ENCODE data around the gene ANGEL1. TPM values are rescaled to one million over a fixed set of nuclear protein-coding genes. Genes with fewer than 3 reads are reported as not detected.

Gene ANGEL1
- total and polyA plus RNA-seq, 2 experiments from 2014 or later: 5.3 to 31.6 TPM

- H3K9me2 ChIP-seq (ENCODE audit: insufficient read depth): peaks cover 4% of the 10 kb centered on the region; the same call in 1 of the 2 replicates
- H3K36me3 ChIP-seq (ENCODE audit: insufficient read depth): no peaks in the 10 kb centered on the region
- no peak overlapping the region for H3K27ac Mint-ChIP-seq
- no peak overlapping the region for H3K27ac ChIP-seq (ENCODE audit: low read depth)
- no peak overlapping the region for H3K4me2 ChIP-seq
- peak overlapping the region; percentile 96 for H2AFZ ChIP-seq
- no peak overlapping the region for H3K4me3 ChIP-seq
- no peaks in the 10 kb centered on the region for H3F3A ChIP-seq (replicated peaks; ENCODE audit: low read depth)
- H3K4me1 Mint-ChIP-seq: peaks cover 26% of the 10 kb centered on the region
- DNase-seq (ENCODE audit: low spot score): peak; percentile 18
- no peaks in the 10 kb centered on the region for H3K79me2 ChIP-seq (replicated peaks; ENCODE audit: insufficient read depth)
- H3K27me3 ChIP-seq (ENCODE audit: insufficient read depth): no peaks in the 10 kb centered on the region
- peak; percentile 74 for ATAC-seq
- H4K20me1 ChIP-seq (replicated peaks; ENCODE audit: insufficient read depth): no peaks in the 10 kb centered on the region
- no peaks in the 10 kb centered on the region for H3K36me3 Mint-ChIP-seq (ENCODE audit: low read depth)
- peak overlapping the region; percentile 2; the same call in 1 of the 3 replicates for H3K4me3 Mint-ChIP-seq
- H3K4me1 ChIP-seq (ENCODE audit: insufficient read depth): peaks cover 20% of the 10 kb centered on the region
- H3K9me3 Mint-ChIP-seq: no peaks in the 10 kb centered on the region
- TF ChIP-seq NANOG (IDR thresholded peaks at IDR 0.05; ENCODE audit: borderline replicate concordance) (no peak), ZNF331 (CRISPR knock-in tag; IDR thresholded peaks at IDR 0.05; ENCODE audit: low read depth) (no peak), CTCF (conservative IDR thresholded peaks at IDR 0.05; ENCODE audit: low read depth in 2 of 2) (no peak), ZNF114 (CRISPR knock-in tag; IDR thresholded peaks at IDR 0.05) (no peak), REST (IDR thresholded peaks at IDR 0.05; ENCODE audit: unreplicated experiment) (no peak), JUNB (IDR thresholded peaks at IDR 0.05; ENCODE audit: unreplicated experiment) (no peak)
- peaks cover 7% of the 10 kb centered on the region for H3K27me3 Mint-ChIP-seq (ENCODE audit: insufficient read depth, low read depth, poor library complexity)
These were observed 15.1 kb upstream of the ANGEL1 start for GRCh38 chr14:76827696-76828296.

- Histone ChIP-seq H3K79me2 (replicated peaks; ENCODE audit: insufficient read depth) (no peaks in the 10 kb centered on the region), H4K20me1 (replicated peaks; ENCODE audit: insufficient read depth) (no peaks in the 10 kb centered on the region), H3K4me1 (ENCODE audit: insufficient read depth) (peaks cover 20% of the 10 kb centered on the region), H3K27me3 (ENCODE audit: insufficient read depth) (no peaks in the 10 kb centered on the region), H2AFZ (no peak within 1 kb of the TSS), H3F3A (replicated peaks; ENCODE audit: low read depth) (no peaks in the 10 kb centered on the region), H3K4me3 (no peak within 1 kb of the TSS), H3K9me2 (ENCODE audit: insufficient read depth) (peaks cover 4% of the 10 kb centered on the region; the same call in 1 of the 2 replicates), H3K27ac (ENCODE audit: low read depth) (no peak within 1 kb of the TSS), H3K4me2 (no peak within 1 kb of the TSS), H3K36me3 (ENCODE audit: insufficient read depth) (no peaks in the 10 kb centered on the region)
- Mint-ChIP-seq H3K27ac (no peak within 1 kb of the TSS), H3K4me1 (peaks cover 26% of the 10 kb centered on the region), H3K36me3 (ENCODE audit: low read depth) (no peaks in the 10 kb centered on the region), H3K27me3 (ENCODE audit: insufficient read depth, low read depth, poor library complexity) (peaks cover 7% of the 10 kb centered on the region), H3K4me3 (no peak within 1 kb of the TSS), H3K9me3 (peaks cover 2% of the 10 kb centered on the region)
- ATAC-seq: no peak
- DNase-seq (ENCODE audit: low spot score): no peak
- no peak for TF ChIP-seq POLR2AphosphoS5 (IDR thresholded peaks at IDR 0.05; ENCODE audit: low read depth)
- TF ChIP-seq STAT1 (IDR thresholded peaks at IDR 0.05; ENCODE audit: unreplicated experiment): no peak
- no peak for TF ChIP-seq JUNB (IDR thresholded peaks at IDR 0.05; ENCODE audit: unreplicated experiment)
- no peak for TF ChIP-seq CTCF (conservative IDR thresholded peaks at IDR 0.05; ENCODE audit: low read depth in 2 of 2)
- TF ChIP-seq ZNF331 (CRISPR knock-in tag; IDR thresholded peaks at IDR 0.05; ENCODE audit: low read depth): no peak
- TF ChIP-seq EZH2phosphoT487 (IDR thresholded peaks at IDR 0.05; ENCODE audit: unreplicated experiment): no peak
- no peak for TF ChIP-seq CREB1 (CRISPR knock-in tag; IDR thresholded peaks at IDR 0.05; ENCODE audit: low read depth)
- TF ChIP-seq ZNF114 (CRISPR knock-in tag; IDR thresholded peaks at IDR 0.05): no peak
These were observed 13.4 kb upstream of the ANGEL1 start, which contains the start of gene LRRC74A for GRCh38 chr14:76826122-76826521. Gene LRRC74A, plus strand, starts transcription at chr14:76826408. Its CDS starts 290 bp downstream, at chr14:76826698.
